Mesendoderm (in vitro differentiated cells): ENCODE data around the gene LDAH.

Experiments
- DNase-seq: peaks from one replicate; pipeline ENCODE4 v3.0.0; 2013
- H2AK5ac ChIP-seq: 2 replicates; pipeline ENCODE4 v1.6.1; 2013; ENCODE audit warnings: low read length, inconsistent platforms
- H2BK120ac ChIP-seq: 2 replicates; pipeline ENCODE4 v1.6.1; 2013; ENCODE audit warnings: low read depth, mild to moderate bottlenecking, low read length, moderate library complexity, mixed read lengths
- H2BK15ac ChIP-seq: replicated peaks from 2 replicates; pipeline ENCODE4 v1.6.1; 2013; ENCODE audit warnings: low read depth, mild to moderate bottlenecking, moderate library complexity
- H2BK5ac ChIP-seq: 2 replicates; pipeline ENCODE4 v1.6.1; 2013; ENCODE audit warnings: low read length, inconsistent platforms
- H3K18ac ChIP-seq: 2 replicates; pipeline ENCODE4 v1.6.1; 2013; ENCODE audit warnings: mild to moderate bottlenecking, low read length, mixed read lengths
- H3K23ac ChIP-seq: one replicate; pipeline ENCODE4 v1.6.1; 2013; ENCODE audit warnings: low read length
- H3K27ac ChIP-seq: 2 replicates; pipeline ENCODE4 v1.5.1; 2013; ENCODE audit warnings: low read depth, mild to moderate bottlenecking, inconsistent platforms, low read length, moderate library complexity
- H3K27me3 ChIP-seq: 2 replicates; pipeline ENCODE4 v1.6.1; 2013; ENCODE audit warnings: low read length, control low read depth, mild to moderate bottlenecking, inconsistent platforms; ENCODE audit not compliant: insufficient read depth, poor library complexity
- H3K36me3 ChIP-seq: 2 replicates; pipeline ENCODE4 v1.6.1; 2013; ENCODE audit warnings: low read length, inconsistent platforms; ENCODE audit not compliant: control insufficient read depth, insufficient read depth
- H3K4ac ChIP-seq: one replicate; pipeline ENCODE4 v1.6.1; 2013; ENCODE audit warnings: low read depth, mild to moderate bottlenecking, low read length, moderate library complexity
- H3K4me1 ChIP-seq: 2 replicates; pipeline ENCODE4 v1.6.1; 2013; ENCODE audit warnings: low read depth, low read length, inconsistent platforms; ENCODE audit not compliant: control insufficient read depth
- H3K4me2 ChIP-seq: 2 replicates; pipeline ENCODE4 v1.6.1; 2013; ENCODE audit warnings: low read length
- H3K4me3 ChIP-seq: 2 replicates; pipeline ENCODE4 v1.5.1; 2013; ENCODE audit warnings: mild to moderate bottlenecking, low read length
- H3K56ac ChIP-seq: one replicate; pipeline ENCODE4 v1.6.1; 2013; ENCODE audit warnings: low read length
- H3K79me1 ChIP-seq: 2 replicates; pipeline ENCODE4 v1.6.1; 2013; ENCODE audit warnings: low read length, inconsistent platforms
- H3K79me2 ChIP-seq: 2 replicates; pipeline ENCODE4 v1.6.1; 2013; ENCODE audit warnings: mild to moderate bottlenecking, low read length; ENCODE audit not compliant: control insufficient read depth, insufficient read depth
- H3K9ac ChIP-seq: 2 replicates; pipeline ENCODE4 v1.6.1; 2013; ENCODE audit warnings: low read length, inconsistent platforms
- H4K5ac ChIP-seq: one replicate; pipeline ENCODE4 v1.6.1; 2013; ENCODE audit warnings: low read length
- H4K8ac ChIP-seq: one replicate; pipeline ENCODE4 v1.6.1; 2013; ENCODE audit warnings: low read depth, mild to moderate bottlenecking, control low read depth, low read length, moderate library complexity
- WGBS: extraction: QIAGEN DNeasy Blood & Tissue Kit; methylation state at CpG from one replicate; pipeline ENCODE4 v1.1.7; 2013; ENCODE audit warnings: low lambda C conversion rate, missing lambda C conversion rate; ENCODE audit not compliant: insufficient coverage; ENCODE audit errors: extremely low coverage; 5-methylcytosine and 5-hydroxymethylcytosine counted together

The LDAH gene

DNA sequence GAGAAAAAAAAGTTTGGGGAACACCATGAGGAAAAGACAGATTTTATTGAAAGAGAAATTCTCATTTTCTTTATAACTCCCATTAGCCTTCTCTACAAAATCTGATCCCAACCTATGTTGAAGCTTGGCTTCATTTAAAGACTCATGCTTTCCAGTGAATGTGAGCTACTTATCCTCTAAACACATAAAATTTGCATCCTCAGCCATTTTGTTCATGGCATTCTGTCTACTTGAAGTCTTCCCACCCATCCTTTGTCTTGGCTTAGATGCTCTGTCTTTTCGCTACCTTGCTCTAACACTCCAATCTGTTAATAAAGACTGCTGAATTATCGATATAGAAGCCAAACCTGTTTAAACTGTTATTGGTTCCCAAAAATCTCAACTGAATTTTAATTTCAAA is 116.7 kb downstream of the LDAH start:
- no peaks in the 10 kb centered on the region for H3K36me3 ChIP-seq
- WGBS: no CpG with 5 or more reads among the region's 2 CpGs
- no peak overlapping the region for H3K4me2 ChIP-seq
- H3K23ac ChIP-seq: no peak overlapping the region
- no peak overlapping the region for H3K9ac ChIP-seq
- no peaks in the 10 kb centered on the region for H3K27me3 ChIP-seq
- H2AK5ac ChIP-seq: no peak overlapping the region
- no peak for DNase-seq
- no peak overlapping the region for H3K4ac ChIP-seq
- no peaks in the 10 kb centered on the region for H3K79me2 ChIP-seq
- H3K4me1 ChIP-seq: no peaks in the 10 kb centered on the region
- H3K79me1 ChIP-seq: no peaks in the 10 kb centered on the region
- H4K5ac ChIP-seq: no peak overlapping the region
- no peak overlapping the region for H3K56ac ChIP-seq
- no peak overlapping the region for H3K4me3 ChIP-seq
- H2BK120ac ChIP-seq: no peak overlapping the region
- no peak overlapping the region for H2BK15ac ChIP-seq
- no peak overlapping the region for H3K27ac ChIP-seq
- H2BK5ac ChIP-seq: no peak overlapping the region
- H3K18ac ChIP-seq: no peak overlapping the region
- H4K8ac ChIP-seq: no peak overlapping the region

DNA sequence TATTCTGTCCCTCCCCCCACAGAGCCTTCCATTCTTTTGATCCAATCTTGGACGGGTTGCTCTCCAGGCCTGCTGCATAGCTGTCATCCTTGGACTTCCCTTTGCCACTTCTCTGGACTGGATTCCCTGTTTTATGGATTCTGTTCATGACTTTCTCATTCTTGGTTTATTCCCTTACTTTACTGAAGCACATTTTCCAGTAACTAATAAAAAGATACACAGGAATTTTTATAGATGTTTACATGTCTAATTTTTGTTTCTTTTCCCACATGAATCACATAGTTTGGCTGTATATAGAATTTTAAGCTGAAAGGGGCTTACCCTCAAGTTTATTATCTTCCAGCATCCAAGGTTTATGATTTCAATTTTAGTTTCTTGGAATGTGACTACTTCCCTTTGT is 118.0 kb downstream of the LDAH start:
- Histone ChIP-seq H2BK15ac (no peak overlapping the region), H3K56ac (no peak overlapping the region), H2AK5ac (no peak overlapping the region), H3K79me1 (no peaks in the 10 kb centered on the region), H3K4ac (no peak overlapping the region), H4K5ac (no peak overlapping the region), H3K79me2 (no peaks in the 10 kb centered on the region), H3K4me2 (no peak overlapping the region), H4K8ac (no peak overlapping the region), H3K9ac (no peak overlapping the region), H3K18ac (no peak overlapping the region), H3K36me3 (no peaks in the 10 kb centered on the region), H2BK120ac (no peak overlapping the region), H3K4me3 (no peak overlapping the region), H3K27ac (no peak overlapping the region), H3K27me3 (no peaks in the 10 kb centered on the region), H3K23ac (no peak overlapping the region), H2BK5ac (no peak overlapping the region), H3K4me1 (no peaks in the 10 kb centered on the region)
- DNase-seq: no peak
- WGBS: no CpG with 5 or more reads among the region's 1 CpG

DNA sequence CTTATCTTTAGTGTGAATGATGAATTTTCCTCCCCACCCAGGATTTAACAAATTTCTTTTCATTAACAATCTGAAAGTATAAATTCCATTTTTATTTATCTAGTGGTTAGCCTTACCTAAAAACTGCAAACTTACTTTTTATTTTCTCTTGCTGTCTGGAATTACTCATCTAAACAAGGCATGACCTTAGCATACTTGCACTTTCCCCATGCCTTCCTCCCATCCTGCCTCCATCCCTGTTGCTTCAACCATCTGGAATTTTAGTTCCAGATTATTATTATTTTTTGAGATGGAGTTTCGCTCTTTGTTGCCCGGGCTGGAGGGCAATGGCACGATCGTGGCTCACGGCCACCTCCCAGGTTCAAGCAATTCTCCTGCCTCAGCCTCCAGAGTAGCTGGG is 120.3 kb downstream of the LDAH start:
- Histone ChIP-seq H2AK5ac (no peak overlapping the region), H4K5ac (no peak overlapping the region), H3K18ac (no peak overlapping the region), H3K23ac (no peak overlapping the region), H3K36me3 (no peaks in the 10 kb centered on the region), H3K27ac (no peak overlapping the region), H2BK15ac (no peak overlapping the region), H2BK5ac (no peak overlapping the region), H3K79me2 (no peaks in the 10 kb centered on the region), H4K8ac (no peak overlapping the region), H3K56ac (no peak overlapping the region), H2BK120ac (no peak overlapping the region), H3K79me1 (no peaks in the 10 kb centered on the region), H3K4ac (no peak overlapping the region), H3K4me2 (no peak overlapping the region), H3K9ac (no peak overlapping the region), H3K4me1 (no peaks in the 10 kb centered on the region), H3K27me3 (no peaks in the 10 kb centered on the region), H3K4me3 (no peak overlapping the region)
- no peak for DNase-seq
- WGBS: no CpG with 5 or more reads among the region's 5 CpGs

DNA sequence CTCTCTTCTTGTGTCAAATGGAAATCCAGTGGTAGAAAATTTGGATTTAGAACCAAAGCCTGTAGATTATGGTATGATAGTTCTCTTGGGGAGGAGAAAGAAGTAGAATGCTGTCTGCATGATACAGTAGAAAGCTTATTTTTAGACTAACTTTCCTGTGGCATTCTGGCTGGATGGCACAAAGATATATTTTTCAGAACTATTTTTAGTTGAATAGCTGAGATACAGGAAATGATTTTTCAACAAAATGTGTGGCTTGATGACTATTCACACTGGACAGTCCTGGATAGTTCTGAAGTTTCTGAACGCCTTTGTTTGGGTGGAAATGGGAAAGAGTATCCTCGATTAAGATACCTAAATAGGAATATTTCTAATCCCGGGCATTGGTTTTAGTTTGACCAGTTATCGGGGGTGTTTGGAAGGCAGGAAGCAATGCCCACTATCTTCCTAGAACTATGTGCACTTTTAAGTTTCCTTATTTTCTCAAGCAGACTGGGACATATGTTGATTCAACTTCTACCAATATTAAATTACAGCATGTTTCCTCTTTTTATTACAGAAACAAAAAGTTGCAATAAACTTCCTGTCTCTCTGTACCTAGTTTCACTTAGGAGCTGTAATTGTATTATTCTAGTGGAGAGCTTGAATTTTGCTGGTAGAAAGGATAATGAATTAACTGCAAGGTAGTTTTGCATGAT is 123.8 kb downstream of the LDAH start:
- Histone ChIP-seq H3K4me3 (no peak overlapping the region), H3K27me3 (no peaks in the 10 kb centered on the region), H3K18ac (no peak overlapping the region), H3K27ac (no peak overlapping the region), H3K4ac (no peak overlapping the region), H2AK5ac (no peak overlapping the region), H2BK120ac (no peak overlapping the region), H3K9ac (no peak overlapping the region), H3K79me1 (no peaks in the 10 kb centered on the region), H2BK15ac (no peak overlapping the region), H3K4me2 (no peak overlapping the region), H3K4me1 (no peaks in the 10 kb centered on the region), H3K56ac (no peak overlapping the region), H4K5ac (no peak overlapping the region), H3K36me3 (no peaks in the 10 kb centered on the region), H3K79me2 (no peaks in the 10 kb centered on the region), H4K8ac (no peak overlapping the region), H3K23ac (no peak overlapping the region), H2BK5ac (no peak overlapping the region)
- DNase-seq: no peak
- WGBS: no CpG with 5 or more reads among the region's 4 CpGs

DNA sequence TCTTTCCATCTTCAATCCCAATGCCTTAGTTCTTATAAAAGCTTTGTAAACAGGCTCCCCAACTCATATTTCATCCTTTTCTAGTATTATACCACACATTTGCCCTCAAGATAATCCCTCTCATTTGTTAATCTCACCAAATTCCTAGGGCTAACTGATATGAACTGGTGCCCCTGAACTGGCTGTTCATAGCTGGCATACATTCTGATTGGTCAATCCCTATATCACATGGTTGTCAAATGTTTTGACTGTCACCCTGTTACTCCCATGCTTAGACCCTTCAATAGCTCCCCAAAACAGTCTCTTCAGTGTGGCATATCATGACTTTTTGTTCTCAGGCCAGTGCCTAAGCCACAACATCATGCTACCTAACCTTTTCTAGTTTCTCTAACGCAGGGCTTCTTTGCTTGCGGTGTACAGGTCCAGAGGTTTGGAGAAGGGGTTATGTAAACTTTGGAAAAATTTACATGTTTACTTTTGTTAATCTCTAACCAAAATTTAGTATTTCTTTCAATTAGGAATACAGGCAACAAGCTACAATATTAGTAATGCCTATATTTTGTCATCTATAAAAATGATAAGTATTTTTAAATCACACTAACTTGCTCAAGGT is 125.5 kb downstream of the LDAH start:
- Histone ChIP-seq H2BK120ac (no peak overlapping the region), H3K23ac (no peak overlapping the region), H4K5ac (no peak overlapping the region), H3K56ac (no peak overlapping the region), H3K27ac (no peak overlapping the region), H3K27me3 (no peaks in the 10 kb centered on the region), H3K18ac (no peak overlapping the region), H2AK5ac (no peak overlapping the region), H3K9ac (no peak overlapping the region), H3K4me1 (no peaks in the 10 kb centered on the region), H3K4ac (no peak overlapping the region), H2BK5ac (no peak overlapping the region), H2BK15ac (no peak overlapping the region), H3K36me3 (no peaks in the 10 kb centered on the region), H3K4me3 (no peak overlapping the region), H3K79me1 (no peaks in the 10 kb centered on the region), H4K8ac (no peak overlapping the region), H3K4me2 (no peak overlapping the region), H3K79me2 (no peaks in the 10 kb centered on the region)
- DNase-seq: no peak
- WGBS: no CpG with 5 or more reads among the region's 2 CpGs

DNA sequence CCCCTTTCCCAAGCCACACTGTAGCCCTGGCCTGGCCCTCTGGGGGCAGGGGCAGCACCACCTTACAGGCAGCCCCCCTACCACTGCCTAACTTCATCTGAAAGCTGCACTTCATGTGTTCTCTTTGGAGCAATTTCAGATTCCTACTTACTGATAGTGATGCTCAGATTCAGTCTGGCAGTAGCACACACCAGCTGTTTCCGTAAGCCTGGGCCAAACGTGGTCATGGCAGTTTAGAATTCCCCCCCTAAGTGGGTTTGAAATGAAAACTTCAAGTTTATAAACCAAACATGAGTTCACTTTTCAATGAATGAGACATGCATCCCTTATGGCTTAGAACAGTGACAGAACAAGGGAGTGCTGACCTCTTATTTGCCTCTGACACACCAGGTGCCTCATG is 126.5 kb downstream of the LDAH start:
- Histone ChIP-seq H2AK5ac (no peak overlapping the region), H4K5ac (no peak overlapping the region), H3K9ac (no peak overlapping the region), H3K18ac (no peak overlapping the region), H2BK5ac (no peak overlapping the region), H2BK15ac (no peak overlapping the region), H3K23ac (no peak overlapping the region), H3K4me1 (no peaks in the 10 kb centered on the region), H3K4me2 (no peak overlapping the region), H2BK120ac (no peak overlapping the region), H3K79me1 (no peaks in the 10 kb centered on the region), H3K27me3 (no peaks in the 10 kb centered on the region), H3K56ac (no peak overlapping the region), H4K8ac (no peak overlapping the region), H3K27ac (no peak overlapping the region), H3K4me3 (no peak overlapping the region), H3K36me3 (no peaks in the 10 kb centered on the region), H3K79me2 (no peaks in the 10 kb centered on the region), H3K4ac (no peak overlapping the region)
- WGBS: no CpG with 5 or more reads among the region's 2 CpGs
- no peak for DNase-seq
